HG02571 (cell line): ENCODE measurements around the gene GNB2.
"Not testable (repeated sequence)": the region's sequence is repeated elsewhere in the genome, so short reads cannot be mapped to it uniquely, and the experiment has no call there.

ENCODE experiments used
- ATAC-seq: cut with Tn5 transposase; IDR thresholded peaks from one replicate; pipeline ENCODE4 v1.9.1; 2021; ENCODE audit warnings: mild to moderate bottlenecking, moderate library complexity; ENCODE audit not compliant: unreplicated experiment

The GNB2 gene

DNA sequence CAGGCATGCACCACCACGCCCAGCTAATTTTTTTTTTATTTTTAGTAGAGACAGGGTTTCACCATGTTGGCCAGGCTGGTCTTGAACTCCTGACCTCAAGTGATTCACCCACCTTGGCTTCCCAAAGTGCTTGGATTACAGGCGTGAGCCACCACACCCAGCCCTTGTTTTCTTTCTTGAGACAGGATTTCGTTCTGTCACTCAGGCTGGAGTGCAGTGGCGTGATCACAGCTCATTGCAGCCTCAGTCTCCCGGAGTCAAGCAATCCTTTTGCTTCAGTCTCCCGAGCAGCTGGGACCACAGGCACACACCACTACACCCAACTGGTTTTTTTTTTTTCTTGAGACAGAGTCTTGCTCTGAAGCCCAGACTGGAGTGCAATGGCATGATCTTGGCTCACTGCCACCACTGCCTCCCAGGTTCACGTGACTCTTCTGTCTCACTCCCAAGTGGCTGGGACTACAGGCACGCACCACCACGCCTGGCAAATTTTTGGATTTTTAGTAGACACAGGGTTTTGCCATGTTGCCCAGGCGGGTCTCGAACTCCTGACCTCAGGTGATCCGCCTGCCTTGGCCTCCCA is 11.3 kb upstream of the GNB2 start:
- not testable (repeated sequence) for ATAC-seq

- no peak for ATAC-seq
These were observed 8.3 kb upstream of the GNB2 start for GRCh38 chr7:100665168-100665726.

DNA sequence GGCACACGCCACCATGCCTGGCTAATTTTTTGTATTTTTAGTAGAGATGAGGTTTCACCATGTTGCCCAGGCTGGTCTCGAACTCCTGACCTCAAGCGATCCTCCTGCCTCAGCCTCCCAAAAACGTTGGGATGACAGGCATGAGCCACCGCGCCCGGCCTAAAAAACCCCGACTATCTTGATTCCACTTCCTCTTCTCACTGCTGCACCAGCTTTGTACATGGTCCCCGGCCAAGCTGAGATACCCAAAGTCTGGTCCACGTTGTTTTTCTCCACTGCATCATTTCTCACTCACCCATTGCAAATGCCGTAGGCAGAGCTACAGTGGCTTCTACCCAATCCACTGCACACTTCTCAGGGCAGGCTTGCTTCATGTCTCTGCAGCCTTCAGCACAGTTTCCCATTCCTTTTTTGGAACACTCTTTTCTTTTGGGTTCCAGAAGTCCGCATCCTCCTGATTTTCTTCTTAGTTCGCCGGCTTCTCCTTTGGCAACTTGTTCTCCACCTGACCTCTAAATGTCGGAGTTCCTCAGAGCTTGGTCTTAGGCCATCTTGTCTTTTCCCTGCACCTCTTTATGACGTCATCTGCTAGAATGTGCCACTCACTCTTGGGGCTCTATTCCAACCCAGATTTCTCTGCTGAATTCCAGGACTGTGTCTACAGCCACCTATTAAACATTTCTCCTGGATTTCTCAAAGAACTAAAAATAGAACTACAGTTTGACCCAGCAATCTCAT is 6.0 kb upstream of the GNB2 start:
- ATAC-seq: no peak

- ATAC-seq: no peak
These were observed 5.5 kb upstream of the GNB2 start for GRCh38 chr7:100668069-100668449.

GRCh38 chr7:100669106-100669505 is 4.4 kb upstream of the GNB2 start:
- ATAC-seq: not testable (repeated sequence)

DNA sequence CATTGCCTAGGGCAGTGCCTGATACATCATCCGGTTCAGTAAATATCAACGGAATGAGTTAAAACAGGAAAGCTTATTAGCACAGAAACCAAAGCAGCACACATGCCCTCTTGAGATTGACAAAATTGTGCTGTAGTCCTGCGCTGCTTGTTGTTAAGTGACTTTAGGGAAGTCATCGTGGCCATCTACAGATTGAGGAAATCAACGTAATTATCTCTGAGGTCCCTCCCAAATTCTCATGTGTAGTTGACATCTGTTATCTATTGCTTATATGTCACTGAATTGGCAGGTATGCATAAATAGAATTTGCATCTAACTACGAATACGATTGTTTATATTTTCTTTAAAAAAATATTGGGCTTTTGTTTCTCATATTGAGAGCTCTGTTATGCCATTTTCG is 3.5 kb upstream of the GNB2 start:
- ATAC-seq: no peak

GRCh38 chr7:100671353-100672327 is 1.9 kb upstream of the GNB2 start:
- ATAC-seq: no peak

DNA sequence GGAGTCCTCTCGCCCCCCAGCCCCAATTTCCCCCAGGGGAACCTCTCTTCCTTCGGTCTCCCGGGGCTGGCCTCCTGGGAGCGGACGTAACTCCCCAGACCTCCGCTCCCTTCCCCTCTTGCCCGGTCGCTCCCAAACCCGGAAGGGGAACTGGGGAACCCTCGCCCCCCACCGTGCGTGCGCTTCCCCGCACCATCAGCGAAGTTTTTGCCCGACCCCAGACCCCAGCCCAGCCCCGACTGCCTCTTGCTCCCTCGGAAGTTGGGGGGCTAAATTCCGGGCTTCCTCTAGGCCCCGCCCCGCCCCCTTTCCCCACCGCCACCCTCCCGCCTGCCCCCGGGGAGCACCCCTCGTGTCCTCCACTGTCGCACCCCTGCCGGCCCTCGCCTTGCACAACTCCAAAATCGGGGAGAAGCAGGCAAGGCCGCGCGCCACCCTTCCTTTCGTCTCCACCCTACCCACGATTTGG is 436 bp downstream of the GNB2 start:
- no peak for ATAC-seq

- no peak for ATAC-seq
These were observed 1.0 kb downstream of the GNB2 start for GRCh38 chr7:100674411-100675104.

DNA sequence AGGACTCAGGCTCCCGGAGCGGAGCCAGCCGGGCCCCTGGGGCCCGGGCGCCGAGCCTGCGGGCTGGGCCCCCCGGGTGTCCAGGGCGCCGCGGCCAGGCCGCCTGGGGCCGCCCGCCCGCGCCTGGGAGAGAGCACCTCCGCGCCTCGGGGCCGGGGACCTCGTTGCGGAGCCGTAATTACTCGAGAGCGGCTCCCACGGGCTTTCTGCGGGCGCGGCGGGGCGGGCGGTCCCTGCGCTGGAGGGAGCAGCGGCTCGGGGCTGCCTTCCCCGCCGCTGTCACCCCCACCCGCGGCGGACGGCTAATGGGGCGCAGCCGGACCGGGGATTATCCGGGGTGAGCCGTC is 1.5 kb downstream of the GNB2 start:
- no peak for ATAC-seq

DNA sequence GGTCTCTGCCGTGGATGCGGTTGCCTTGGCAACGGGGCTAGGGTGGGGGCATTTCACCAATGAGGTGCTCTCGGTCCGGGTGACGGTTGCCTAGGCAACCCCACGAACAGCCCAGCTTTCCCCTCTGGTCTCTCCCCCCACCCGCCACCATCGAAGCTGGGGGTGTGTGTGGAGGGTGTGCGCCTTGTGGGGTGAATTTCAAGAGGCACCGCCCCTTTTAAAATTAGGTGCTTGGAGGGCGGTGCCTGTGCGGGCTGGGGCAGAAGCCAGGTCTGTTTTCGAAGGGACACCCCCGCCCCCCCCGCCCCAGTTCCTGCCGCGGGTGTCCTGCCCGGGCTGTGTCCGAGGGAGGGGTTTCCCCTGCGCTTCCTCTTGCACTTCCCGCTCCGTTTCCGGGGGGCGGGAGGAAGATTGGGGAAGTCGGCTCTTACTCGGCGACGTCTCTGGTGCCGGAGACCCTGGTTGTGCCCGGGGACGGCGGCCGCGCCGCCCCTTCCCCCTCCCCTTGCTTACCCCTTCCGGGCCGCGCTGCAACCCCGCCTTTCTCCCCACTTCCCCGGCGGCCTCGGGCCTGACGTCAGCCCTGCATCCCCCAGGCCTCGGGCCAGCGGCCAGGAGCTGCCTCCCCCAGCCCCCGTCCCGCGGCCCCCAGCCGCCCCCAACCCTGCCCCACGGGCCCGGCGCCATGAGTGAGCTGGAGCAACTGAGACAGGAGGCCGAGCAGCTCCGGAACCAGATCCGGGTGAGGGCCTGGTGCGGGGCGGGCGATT is 2.2 kb downstream of the GNB2 start:
- ATAC-seq: peak; percentile 34

- ATAC-seq: no peak
These were observed 3.2 kb downstream of the GNB2 start for GRCh38 chr7:100676501-100677306.

GRCh38 chr7:100677308-100678267 is 4.0 kb downstream of the GNB2 start:
- ATAC-seq: no peak

DNA sequence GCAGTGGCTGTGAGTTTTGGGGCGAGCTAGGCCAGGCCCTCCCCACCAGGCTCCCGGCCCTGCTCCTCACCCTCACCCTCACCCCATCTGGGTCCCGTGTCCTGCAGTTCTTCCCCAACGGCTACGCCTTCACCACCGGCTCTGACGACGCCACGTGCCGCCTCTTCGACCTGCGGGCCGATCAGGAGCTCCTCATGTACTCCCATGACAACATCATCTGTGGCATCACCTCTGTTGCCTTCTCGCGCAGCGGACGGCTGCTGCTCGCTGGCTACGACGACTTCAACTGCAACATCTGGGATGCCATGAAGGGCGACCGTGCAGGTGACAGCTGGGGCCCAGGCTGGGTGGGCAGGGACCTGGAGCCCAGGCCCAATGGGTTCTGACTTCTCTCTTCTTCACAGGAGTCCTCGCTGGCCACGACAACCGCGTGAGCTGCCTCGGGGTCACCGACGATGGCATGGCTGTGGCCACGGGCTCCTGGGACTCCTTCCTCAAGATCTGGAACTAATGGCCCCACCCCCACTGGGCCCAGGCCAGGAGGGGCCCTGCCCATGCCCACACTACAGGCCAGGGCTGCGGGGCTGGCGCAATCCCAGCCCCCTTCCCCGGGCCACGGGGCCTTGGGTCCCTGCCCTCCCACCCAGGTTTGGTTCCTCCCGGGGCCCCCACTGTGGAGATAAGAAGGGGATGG is 4.9 kb downstream of the GNB2 start:
- no peak for ATAC-seq

DNA sequence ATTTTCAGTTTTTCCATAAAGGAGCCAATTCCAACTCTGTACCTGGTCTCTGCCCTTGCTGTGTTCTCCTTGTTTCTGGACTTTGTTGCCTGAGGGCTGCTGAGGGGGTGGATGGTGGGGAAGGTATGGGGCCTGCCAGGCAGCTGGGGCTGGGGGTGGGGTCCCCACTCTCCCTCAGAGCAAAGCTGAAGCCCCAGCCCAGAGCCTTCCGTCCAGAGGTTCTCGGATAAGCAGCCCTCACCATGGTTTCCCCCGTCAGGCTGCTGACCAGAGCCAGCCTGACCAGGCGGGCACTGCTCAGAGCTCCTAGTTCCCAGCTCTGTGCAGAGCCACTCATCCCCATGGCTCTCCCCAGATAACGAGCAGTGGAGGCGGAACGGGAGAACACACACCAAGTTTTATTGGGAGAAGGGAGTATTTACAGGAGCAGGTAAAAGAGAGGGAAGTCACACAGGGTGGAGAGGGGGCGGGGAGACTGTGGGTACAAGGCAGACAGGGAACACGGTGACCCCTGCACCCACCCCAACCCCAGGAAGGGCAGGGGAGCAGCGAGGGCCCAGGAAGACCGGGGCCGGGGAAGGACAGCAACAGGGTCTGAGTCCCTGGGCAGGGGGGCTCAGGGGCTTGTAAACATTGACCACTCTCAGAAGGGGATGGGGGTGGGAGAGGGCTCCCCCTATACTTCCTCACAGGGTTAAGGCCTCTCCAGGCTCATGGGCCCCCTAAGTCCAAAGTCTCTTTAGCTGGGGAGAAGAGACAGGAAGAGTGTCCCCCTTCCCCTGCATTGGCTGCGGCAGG is 5.8 kb downstream of the GNB2 start:
- no peak for ATAC-seq

- no peak for ATAC-seq
These were observed 6.5 kb downstream of the GNB2 start for GRCh38 chr7:100679927-100680575.
